HTR-8/SVneo (cell line): ENCODE measurements around the gene KRT3.

Experiments used
- DNase-seq: peaks from one replicate; pipeline ENCODE4 v3.0.0; 2011; ENCODE audit warnings: low spot score, mixed read lengths; ENCODE audit not compliant: insufficient read length
- FAIRE-seq: peaks from 2 replicates; lab custom pipeline; 2011; peaks lifted over from hg19 to GRCh38; lab: Jason Lieb, UNC

Gene KRT3

DNA sequence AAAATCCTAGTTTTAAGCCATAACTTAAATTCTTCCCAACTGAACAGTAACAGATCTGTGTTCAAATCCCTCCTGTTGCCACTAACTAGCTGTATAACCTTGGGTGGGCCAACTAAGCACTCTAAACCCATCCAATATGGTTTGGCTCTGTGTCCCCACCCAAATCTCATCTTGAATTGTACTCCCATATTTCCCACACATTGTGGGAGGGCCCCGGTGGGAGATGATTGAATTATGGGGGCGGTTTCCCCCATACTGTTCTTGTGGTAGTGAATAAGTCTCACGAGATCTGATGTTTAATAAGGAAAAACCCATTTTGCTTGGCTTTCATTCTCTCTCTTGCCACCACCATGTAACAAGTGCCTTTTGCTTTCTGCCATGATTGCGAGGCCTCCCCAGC is 19.2 kb upstream of the KRT3 start:
- no peak for FAIRE-seq

DNA sequence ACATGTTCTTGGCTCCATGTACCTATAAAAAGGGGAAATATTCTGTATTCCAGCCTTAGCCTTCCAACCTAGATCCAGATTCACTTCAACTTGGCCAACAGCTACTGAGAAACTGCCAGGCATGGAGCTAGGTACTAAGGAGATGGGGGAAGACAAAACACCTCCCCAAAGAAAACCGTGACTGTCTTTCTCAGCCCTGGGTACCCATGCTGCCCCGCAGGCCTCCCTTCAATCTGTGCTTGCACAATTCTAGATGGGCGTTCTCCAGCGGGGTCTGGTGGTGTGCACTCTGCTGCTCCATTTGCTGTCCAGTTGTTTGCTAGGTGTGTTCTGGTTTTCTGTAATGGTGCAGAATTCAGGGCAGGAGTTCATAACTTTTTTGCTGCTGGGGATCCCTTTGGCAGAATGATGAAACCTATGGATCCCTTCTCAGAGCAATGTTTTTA is 18.8 kb upstream of the KRT3 start:
- FAIRE-seq (no peak), DNase-seq (no peak)

More for the DNA sequence above, 19.2 kb upstream of the KRT3 start:
- DNase-seq = no peak

DNA sequence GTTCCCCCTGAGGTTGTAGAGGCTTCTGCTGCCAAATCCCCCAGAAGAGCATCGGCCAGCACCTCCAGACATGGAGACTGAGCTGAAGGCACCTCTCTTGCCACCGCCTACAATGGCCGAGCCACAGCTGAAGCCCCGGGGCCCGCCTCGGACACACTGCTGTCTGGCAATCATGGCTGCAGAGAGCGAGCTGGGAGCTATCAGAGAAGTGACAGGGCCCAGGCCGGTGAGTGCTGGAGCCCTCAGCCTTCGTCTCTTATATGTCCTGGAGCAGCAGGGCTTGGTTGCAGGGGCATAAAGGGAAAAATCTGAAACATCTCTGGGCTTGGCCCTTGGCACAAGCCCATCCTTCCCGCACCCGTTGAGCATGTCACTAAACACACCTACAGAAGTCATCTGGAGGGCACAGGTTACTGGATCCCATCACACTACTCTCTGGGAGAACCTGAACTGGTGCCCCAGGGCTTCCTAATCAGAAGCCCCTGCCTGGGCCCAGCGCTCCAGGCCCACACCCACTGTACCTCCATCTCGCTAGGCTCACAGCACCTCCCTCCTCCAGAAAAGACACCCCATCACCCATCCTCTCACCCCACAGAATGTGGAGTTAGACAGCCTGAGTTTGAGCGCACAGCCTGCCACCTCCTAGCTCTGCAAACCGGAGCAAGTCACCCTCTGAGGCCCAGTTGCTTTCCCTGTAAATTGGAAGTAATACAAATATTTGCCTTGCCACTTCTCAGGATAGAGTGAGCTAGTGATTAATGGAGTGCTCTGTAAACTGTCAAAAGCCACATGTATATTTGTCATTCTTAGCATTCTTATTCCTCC is 18.2 kb upstream of the KRT3 start, which contains the start of gene KRT4:
KRT4 (minus strand) TSS at position 232 of the 825 bp plus-strand sequence; CDS start at position 174, 58 bp downstream.
- DNase-seq (no peak), FAIRE-seq (no peak)

DNA sequence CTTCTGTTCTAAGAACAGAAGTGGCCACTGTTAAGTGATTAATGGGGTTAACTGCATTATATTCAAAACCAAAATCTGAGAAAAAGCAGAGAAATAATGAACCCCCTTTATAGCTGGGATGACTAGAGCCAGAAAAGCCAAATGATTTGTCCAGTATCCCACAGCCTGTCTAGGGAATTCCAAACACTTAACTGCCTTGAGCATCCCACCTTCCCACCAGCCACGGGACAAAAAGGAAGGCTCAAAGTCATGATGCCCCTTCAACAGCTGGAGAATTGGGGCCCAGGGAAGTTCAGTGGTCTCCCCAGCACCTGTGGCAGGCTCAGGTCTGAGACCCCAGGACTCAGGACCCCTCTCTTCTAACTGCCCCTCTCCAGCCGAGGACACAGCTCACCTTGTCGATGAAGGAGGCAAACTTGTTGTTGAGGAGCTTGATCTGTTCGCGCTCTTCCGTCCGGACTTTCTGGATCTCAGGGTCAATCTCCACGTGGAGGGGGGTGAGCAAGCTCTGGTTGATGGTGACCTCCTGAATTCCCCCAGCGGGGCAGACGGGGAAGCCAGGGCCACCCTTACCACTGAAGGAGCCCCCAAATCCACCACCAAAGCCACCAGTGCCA is 17.4 kb upstream of the KRT3 start:
- DNase-seq = no peak
- no peak for FAIRE-seq

DNA sequence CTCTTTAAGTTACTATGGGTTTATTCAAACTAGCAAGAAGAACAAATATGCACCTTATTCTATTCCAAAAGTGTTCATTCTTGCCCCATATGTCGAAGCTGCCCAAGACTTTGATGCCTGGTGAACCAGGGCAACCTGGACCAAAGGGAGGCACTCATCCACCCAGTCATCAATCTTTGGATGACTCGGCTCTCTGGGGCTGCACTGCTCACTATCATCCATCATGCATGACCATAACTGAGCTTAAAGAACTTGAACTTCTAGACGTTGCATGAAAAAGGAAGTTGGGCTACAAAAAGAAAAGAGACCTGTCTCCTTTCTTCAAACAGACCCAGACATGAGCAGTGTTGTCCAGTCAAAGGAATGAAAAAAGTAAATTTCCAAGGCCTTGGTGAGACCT is 16.8 kb upstream of the KRT3 start:
- FAIRE-seq = no peak

DNA sequence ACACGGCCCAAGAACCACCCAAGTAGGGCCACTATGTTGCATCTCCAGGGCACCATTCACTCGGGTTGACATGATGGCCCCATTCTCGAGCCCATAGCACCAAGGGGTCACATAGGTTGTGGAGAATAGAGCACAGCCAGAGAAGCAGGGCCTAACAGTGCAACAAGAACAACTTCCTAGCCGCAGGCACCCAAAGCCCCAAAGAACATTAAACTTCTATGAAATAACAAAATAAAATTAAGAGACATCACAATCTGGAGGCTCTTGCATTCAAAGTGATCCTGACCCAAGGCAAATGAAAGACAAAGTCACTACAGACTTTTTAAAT is 16.1 kb upstream of the KRT3 start:
- FAIRE-seq (no peak), DNase-seq (no peak)

More for the DNA sequence above, 16.8 kb upstream of the KRT3 start:
- DNase-seq = no peak

DNA sequence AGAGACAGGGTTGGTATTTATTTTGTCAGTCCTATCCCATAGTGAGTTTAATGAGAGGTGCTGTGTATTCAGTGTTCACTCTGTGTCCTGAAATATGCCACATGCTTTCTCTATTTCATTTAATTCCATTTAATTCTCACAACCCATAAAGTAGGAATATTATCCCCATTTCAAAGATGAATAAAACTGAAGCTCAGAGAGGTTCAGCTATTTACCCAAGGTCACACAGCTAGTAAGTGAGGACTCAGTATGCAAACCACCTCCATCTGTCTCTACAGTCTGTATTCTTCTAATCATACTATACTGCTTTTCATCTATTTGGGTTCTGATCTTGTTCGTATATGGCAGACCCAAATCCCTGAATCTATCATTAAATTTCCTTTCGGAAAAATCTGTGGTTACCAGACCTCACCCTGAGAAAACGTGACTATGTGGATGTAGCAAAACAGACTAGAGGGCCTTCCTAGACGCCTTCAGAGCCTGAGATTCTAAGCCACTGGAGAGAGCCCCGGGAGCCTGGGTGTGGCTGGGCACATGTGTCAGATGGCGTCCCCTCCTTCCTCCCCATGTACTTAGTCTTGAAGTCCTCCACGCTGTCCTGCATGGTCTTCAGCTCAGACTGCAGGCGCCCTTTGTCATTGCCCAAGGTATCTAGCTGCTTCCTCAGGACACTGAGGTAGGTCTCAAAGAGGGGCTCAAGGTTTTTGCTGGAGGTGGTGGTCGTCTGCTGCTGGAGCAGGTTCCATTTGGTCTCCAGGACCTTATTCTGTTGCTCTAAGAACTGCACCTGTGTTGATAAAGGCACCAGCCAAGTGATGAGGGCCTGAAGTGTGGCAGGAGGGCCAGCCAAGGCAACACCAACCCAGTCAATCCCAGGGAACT is 15.5 kb upstream of the KRT3 start:
- no peak for FAIRE-seq

DNA sequence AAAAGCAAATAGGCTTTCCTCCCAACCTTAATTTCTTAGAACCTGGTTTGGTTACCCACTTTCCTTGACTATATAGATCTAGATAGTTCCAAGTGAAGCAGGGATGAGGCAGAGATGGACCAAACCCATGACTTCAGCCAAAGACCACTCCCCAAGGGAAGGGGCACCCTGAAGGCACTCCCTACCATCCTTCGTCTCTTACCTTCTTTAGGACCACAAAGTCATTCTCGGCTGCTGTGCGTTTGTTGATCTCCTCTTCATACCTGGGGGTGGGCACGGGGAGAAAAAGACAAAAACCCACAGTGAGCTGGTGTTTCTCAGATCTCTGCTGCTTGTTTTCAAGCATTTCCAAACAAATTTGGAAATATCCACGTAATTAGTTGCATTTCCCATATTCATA is 14.6 kb upstream of the KRT3 start:
- FAIRE-seq (no peak), DNase-seq (no peak)

More for the DNA sequence above, 15.5 kb upstream of the KRT3 start:
- DNase-seq = no peak

DNA sequence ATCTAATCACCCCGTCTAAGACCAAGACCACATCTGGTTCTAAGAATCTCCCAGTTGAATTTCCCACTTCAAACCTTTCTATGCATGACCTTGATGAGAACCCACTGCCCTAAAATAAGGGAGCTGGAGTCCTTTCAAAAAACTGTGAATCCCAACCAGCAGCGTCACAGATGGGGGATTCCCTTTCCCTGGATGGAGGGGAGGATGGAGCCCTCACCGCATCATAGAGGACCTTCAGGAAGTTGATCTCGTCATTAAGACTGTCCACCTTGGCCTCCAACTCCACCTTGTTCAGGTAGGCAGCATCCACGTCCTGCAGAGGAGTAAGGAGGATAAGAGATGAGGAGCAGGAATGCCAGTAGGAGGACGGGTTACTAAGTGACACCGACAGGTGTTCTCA is 13.2 kb upstream of the KRT3 start:
- FAIRE-seq = no peak
- DNase-seq = no peak

DNA sequence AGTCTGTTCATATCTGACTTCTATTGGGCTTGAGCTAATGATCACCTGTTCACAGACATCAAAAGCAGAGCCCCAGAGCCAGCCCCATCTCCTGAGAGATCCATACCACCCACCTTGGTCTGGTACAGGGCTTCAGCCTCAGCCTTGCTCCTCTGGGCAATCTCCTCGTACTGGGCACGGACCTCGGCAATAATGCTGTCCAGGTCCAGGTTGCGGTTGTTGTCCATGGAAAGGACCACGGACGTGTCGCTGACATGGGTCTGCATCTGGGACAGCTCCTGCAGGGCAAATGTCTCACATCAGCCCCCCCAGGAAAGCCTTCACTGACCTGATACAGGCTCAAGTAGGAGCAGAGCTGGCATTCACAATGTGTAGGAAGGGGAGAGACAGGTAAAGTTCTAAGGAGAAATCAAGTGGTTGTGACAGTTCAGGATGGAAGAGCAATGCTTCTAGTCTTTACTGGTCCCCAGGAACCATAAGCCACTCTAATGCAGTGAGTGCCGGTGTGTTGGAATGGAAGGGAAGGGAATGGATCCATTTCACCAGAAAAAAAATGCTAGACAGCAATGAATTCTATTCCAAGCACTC is 12.8 kb upstream of the KRT3 start:
- no peak for FAIRE-seq
- no peak for DNase-seq

DNA sequence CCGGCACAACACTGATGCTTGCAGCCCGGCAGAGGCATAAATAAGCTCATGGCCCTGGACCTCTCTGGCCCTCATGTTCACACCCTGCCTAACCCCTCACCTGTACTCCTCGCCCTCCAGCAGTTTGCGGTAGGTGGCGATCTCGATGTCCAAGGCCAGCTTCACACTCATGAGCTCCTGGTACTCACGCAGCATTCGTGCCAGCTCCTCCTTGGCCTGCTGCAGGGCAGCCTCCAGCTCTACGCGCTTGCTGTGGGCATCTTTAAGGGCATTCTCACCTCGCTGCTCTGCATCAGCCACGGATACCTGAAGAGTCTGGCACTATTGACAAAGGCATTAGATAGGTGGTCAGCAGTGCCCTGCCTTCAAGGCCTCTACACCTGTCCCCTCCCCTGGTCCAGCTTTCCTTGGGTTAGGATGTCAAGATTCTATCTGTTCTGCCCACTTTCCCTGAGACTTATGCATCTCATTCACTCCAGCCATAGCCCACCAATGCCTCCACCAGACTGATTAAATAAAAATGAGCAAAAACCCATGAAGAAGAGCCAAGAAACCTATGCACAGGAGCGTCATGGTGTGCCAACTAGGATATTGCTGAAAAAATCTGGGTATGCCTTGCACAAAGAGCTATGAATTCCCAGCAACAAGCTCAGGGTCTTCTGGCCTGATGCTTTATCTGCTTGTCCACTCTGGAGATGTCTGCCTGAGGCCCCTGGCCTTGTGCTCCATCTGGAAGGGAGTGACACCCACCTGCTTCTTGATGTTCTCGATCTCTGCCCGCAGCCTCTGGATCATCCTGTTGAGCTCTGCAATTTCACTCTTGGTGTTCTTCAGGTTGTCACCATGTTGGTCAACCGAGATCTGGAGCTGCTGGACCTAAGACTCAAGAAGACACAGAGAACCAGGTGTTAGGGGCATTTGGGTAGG is 11.9 kb upstream of the KRT3 start:
- DNase-seq = no peak
- FAIRE-seq = no peak

DNA sequence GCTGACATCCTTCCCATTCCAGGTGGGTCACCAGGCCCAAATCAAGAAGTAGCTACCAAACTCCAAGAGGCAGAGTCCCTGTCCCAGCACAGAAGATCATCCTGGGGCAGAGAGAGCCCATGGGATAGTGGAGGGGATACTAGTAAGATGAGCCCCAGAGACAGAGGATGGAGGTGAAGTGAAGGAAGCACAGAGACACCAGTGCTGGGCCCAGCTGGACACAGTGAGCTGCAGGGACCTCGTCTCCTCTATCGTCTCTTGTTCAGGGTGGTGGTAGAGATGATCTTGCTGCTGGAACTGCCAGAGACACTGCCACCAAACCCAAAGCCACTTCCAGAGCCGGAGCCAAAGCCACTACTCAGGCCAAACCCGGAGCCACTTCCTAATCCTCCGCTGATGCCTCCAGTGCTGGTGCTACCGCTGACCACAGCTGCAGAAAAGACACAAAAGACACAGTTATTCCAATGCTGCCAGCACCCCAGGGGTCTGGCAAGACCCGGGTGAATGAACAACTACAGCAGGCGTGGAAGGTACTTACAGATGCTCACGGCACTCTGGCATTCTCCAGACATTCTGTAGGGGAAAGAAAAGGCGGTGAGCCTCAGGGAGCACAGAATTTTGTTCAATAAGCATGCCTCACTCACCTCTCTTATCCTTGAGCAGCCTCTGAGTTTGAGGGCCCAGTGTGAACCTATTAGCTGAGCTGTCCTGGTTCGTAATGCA is 11.1 kb upstream of the KRT3 start:
- DNase-seq = no peak
- no peak for FAIRE-seq

DNA sequence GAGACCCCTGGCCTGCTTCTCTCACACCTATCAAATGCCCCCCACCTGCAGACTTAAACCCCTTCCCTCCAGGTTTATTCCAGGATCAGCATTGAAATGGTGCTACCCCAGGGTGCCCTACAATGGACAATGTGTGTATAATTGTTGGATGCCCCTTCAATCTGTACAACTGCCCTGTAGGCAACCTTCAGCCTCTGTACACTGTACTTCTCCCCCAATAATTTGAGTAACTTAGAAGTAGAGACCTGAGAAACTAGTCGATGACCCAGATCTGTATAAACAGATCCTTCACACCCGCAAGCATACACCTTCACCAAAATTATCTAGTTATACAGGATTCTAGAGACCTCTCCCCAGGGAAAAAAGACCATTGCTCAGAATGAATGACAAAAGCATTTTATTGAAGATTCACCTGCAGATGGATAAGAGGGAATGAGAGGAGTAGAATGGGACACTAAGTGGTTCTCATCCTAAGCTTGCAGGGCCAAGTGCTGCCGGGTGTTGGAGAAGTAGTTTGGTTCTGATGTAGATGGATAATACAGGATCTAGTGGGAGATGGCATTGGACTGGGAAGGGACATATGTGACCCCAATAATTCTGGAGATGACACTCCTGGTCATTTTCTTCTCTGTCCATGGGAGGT is 10.4 kb upstream of the KRT3 start:
- DNase-seq = no peak
- no peak for FAIRE-seq

DNA sequence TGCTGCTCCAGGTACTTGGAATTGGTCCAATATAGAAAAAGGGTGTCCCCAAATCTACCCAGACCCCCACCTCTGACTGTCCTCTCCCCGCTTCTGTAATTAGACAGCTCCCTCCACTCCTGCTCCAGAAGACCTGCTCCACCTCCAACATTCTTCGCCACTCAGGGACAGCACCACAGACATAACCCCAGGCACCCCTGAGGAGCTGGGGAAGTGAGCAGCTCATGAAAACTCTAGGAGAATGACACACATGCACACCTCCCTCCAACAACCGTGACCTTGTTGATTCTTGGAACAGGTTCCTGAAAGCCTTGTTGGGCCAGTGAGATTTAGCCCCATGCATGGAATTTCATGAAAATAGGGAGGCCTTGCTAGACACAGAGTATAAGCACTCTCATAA is 9.8 kb upstream of the KRT3 start:
- no peak for FAIRE-seq
- no peak for DNase-seq

DNA sequence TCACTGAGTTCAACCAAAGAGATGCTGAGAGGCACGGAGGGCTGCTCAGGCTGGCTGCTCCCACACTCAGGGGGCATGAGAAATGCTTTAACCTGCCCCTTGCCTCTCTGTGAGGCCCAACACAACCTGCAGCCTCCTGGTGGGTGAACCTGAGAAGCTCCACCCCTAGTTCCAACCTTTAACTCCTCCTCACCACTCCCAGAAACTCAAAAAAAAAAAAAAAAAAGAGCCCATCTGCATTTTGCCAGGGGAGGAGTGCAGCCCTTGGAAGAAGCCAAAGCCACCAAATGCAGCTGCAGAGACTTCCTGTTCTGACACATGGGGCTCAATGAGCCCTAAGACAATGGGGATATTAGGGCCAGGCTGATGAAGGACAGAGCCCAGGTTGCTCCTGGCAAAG is 9.1 kb upstream of the KRT3 start:
- FAIRE-seq = no peak
- no peak for DNase-seq

DNA sequence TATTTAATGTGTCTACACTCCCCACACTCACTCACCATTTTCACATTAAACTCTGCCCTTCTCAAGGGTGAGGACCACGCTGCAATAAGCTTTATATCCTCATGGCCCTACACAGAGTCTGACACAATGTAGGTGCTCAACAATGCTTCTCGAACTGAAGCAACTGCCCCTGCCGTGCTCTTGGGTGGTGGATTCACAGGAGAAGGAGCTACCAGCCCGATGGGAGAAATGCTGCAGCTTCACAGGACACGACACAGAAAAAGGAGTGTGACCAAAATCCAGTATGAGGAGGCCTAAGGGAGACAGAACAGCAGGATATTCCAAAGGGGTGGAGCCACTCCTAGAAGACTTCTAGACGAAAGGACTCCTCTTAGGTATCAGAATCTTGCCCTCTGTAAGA is 6.5 kb upstream of the KRT3 start:
- no peak for FAIRE-seq
- no peak for DNase-seq

DNA sequence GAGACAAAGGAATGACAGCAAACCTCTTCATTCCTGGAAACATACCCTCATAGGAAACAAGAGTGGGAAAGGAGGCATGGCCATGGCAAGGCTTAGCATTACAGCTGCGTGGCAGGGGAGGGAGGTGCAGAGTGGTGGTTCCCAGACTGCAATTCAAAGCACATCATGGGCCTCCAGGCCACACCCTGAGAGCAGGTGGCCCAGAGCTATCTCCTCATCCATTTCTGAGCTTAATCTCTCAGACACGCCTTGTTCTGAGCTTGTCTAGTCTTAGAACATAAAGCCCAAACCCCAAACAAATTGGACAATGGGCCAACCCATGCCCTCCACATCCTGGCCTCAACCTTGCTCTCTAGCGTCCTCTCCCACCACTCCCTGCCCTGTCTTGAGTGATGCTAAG is 5.9 kb upstream of the KRT3 start:
- no peak for DNase-seq
- FAIRE-seq = no peak

DNA sequence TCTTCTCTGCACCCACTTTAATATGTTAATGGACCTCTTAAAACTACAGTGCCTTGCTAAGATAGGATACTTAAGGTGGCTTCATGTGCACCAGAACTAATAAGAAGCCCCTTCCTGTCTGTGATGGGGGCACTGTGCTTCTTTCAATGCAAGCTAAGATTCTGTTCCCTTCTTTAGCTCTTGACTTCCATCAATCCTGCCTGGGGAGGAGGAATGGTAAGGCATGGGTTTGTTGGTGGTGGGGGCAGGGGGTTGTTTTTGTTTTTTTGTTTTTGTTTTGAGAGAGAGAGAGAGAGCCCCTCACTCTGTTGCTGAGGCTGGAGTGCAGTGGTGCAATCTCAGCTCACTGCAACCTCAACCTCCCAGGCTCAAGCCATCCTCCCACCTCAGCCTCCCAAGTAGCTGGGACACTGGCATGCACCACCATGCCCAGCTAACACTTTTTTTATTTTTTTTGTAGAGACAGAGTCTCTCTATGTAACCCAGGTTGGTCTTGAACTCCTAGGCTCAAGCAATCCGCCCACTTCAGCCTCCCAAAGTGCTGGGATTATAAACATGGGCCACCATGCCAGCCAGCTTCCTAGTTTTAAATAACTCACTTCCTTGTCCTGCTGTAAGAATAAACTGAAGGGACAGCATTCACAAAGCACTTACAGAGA is 4.5 kb upstream of the KRT3 start:
- FAIRE-seq (no peak), DNase-seq (no peak)
